Right lobe of liver (tissue), 4 donors: ENCODE data around the gene ARHGAP44.

Source experiments
- POLR2A ChIP-seq: fragments of 450-650 bp; IDR thresholded peaks from one replicate; pipeline ENCODE4 v1.6.1; 2017; ENCODE audit warnings: antibody characterized with exemption, mild to moderate bottlenecking
- TF ChIP-seq, protein P1 (sequence below), 4 donors: fragments of 200-600 bp in 3 of 4; fragments of 450-650 bp in 1 of 4; IDR thresholded peaks; one replicate each; pipeline versions ENCODE4 v1.5.1 to v1.8.0; 2016 to 2022; ENCODE audit warnings: antibody characterized with exemption in 4 of 4, mild to moderate bottlenecking in 2 of 4
- donor health status: DM: no; HTN: no; CAD: no.
- donor health status: DM: no; HTN: no; CAD: no.
- donor health status: DM: no; HTN: yes; CAD: no.

DNA sequence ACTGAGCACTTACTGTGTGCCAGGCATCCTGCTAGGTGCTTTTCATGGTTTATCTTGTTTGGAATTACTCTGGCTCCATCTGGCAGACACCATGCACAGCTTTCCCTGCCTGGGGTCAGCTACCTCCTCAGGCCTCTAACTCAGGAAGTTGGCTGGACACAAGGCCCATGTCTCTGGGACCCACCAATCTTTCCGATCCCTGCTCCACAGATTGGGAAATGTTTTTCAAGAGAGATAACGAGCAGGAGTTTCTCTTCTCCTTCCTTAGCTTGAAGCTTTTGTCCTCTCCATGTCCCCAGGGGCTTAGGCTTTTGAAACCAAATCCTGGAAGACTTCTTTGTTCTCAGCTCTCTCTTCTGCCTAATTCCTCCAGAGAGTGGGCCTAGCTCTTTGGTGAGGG is 240.0 kb downstream of the ARHGAP44 start:
- TF ChIP-seq, protein P1, sequence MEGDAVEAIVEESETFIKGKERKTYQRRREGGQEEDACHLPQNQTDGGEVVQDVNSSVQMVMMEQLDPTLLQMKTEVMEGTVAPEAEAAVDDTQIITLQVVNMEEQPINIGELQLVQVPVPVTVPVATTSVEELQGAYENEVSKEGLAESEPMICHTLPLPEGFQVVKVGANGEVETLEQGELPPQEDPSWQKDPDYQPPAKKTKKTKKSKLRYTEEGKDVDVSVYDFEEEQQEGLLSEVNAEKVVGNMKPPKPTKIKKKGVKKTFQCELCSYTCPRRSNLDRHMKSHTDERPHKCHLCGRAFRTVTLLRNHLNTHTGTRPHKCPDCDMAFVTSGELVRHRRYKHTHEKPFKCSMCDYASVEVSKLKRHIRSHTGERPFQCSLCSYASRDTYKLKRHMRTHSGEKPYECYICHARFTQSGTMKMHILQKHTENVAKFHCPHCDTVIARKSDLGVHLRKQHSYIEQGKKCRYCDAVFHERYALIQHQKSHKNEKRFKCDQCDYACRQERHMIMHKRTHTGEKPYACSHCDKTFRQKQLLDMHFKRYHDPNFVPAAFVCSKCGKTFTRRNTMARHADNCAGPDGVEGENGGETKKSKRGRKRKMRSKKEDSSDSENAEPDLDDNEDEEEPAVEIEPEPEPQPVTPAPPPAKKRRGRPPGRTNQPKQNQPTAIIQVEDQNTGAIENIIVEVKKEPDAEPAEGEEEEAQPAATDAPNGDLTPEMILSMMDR (IDR thresholded peaks at IDR 0.05) = no peak
- no peak for TF ChIP-seq POLR2A
